ENCODE measurements around the gene F10. TPM values are rescaled to one million over a fixed set of nuclear protein-coding genes. Genes with fewer than 3 reads are reported as not detected.

F10 gene
- total RNA-seq, 2 donors from 2014 or later: 25.5 to 31.5 TPM

GRCh38 chr13:113094410-113094800, 28.2 kb upstream of the F10 start:
- Histone ChIP-seq H3K27ac (no peak overlapping the region), H3K36me3 (peaks cover 5% of the 10 kb centered on the region), H3K27me3 (replicated peaks; ENCODE audit: insufficient read depth) (no peaks in the 10 kb centered on the region), H3K4me1 (ENCODE audit: control insufficient read depth in 1 of 2, low read depth in 2 of 2) (no peaks in the 10 kb centered on the region), H3K4me3 (no peak overlapping the region), H3K9me3 (no peaks in the 10 kb centered on the region)
- ATAC-seq (ENCODE audit: insufficient number of reproducible peaks, low FRiP score, low read depth) (no peak), DNase-seq (ENCODE audit: low spot score) (no peak)
- TF ChIP-seq CTCF (IDR thresholded peaks at IDR 0.05): no peak

GRCh38 chr13:113095146-113096051, 27.2 kb upstream of the F10 start:
- DNase-seq (ENCODE audit: low spot score) (no peak), ATAC-seq (ENCODE audit: insufficient number of reproducible peaks, low FRiP score, low read depth) (no peak)
- H3K36me3 ChIP-seq: no peaks in the 10 kb centered on the region
- H3K9me3 ChIP-seq: no peaks in the 10 kb centered on the region
- H3K27ac ChIP-seq: no peak overlapping the region
- no peaks in the 10 kb centered on the region for H3K4me1 ChIP-seq (ENCODE audit: control insufficient read depth in 1 of 2, low read depth in 2 of 2)
- no peaks in the 10 kb centered on the region for H3K27me3 ChIP-seq (replicated peaks; ENCODE audit: insufficient read depth)
- H3K4me3 ChIP-seq: no peak overlapping the region
- TF ChIP-seq CTCF (IDR thresholded peaks at IDR 0.05): no peak

DNA sequence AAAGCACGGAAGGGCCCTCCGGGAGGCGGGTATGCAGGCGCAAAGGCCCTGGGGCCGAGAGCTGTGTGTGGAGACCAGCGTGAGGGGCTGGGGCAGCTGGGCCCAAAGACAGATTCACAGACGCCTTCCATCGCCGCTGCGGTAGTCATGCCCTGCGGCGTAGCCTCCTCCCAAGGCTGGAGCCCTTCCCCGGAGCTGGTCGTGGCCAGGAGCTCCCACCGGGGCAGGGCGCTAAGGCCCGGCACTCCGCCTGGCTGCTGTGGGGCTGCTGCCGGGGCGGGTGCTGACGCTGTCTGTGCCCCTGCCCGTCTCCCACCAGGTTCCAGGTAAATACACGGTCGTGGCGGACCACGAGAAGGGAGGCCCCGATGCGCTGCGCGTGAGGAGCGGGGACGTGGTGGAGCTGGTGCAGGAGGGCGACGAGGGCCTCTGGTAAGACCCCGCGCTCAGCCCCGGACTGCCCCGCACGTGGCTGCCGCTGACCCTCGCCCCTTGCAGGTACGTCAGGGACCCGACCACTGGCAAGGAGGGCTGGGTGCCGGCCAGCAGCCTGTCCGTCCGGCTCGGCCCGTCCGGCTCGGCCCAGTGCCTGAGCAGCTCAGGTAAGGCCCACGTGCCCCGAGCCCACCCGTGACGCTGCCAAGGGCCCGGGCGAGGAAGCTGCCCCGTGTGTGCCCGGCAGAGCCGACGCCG, 26.4 kb upstream of the F10 start:
- H3K4me3 ChIP-seq: no peak overlapping the region
- no peaks in the 10 kb centered on the region for H3K27me3 ChIP-seq (replicated peaks; ENCODE audit: insufficient read depth)
- ATAC-seq (ENCODE audit: insufficient number of reproducible peaks, low FRiP score, low read depth): no peak
- no peak overlapping the region for H3K27ac ChIP-seq
- TF ChIP-seq CTCF (IDR thresholded peaks at IDR 0.05): no peak
- H3K4me1 ChIP-seq (ENCODE audit: control insufficient read depth in 1 of 2, low read depth in 2 of 2): no peaks in the 10 kb centered on the region
- H3K36me3 ChIP-seq: no peaks in the 10 kb centered on the region
- DNase-seq (ENCODE audit: low spot score): no peak
- H3K9me3 ChIP-seq: no peaks in the 10 kb centered on the region

GRCh38 chr13:113096745-113097305, 25.8 kb upstream of the F10 start:
- Histone ChIP-seq H3K27ac (no peak overlapping the region), H3K27me3 (replicated peaks; ENCODE audit: insufficient read depth) (no peaks in the 10 kb centered on the region), H3K36me3 (no peaks in the 10 kb centered on the region), H3K9me3 (no peaks in the 10 kb centered on the region), H3K4me1 (ENCODE audit: control insufficient read depth in 1 of 2, low read depth in 2 of 2) (no peaks in the 10 kb centered on the region), H3K4me3 (no peak overlapping the region)
- DNase-seq (ENCODE audit: low spot score): no peak
- ATAC-seq (ENCODE audit: insufficient number of reproducible peaks, low FRiP score, low read depth): no peak
- TF ChIP-seq CTCF (IDR thresholded peaks at IDR 0.05): no peak

DNA sequence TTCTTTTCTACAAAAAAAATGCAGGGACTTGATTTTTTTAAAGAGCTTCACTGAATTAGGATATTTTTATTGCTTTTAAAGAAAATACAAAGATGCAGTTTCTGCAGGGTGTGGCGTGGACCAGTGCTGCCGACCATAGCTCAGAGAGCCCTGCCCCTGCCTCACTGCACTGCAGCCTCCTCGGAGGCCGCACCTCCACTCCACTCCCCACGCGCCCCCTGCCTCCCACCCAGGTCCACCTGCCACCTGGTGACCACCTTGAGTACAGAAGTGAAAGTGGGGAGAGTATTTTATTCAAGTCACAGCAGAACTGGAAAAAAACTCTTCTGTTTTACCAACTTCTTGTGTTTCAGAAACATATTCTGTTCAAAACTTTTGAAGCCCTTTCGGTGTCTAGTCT, 24.9 kb upstream of the F10 start:
- ATAC-seq (ENCODE audit: insufficient number of reproducible peaks, low FRiP score, low read depth) (no peak), DNase-seq (ENCODE audit: low spot score) (no peak)
- Histone ChIP-seq H3K27me3 (replicated peaks; ENCODE audit: insufficient read depth) (no peaks in the 10 kb centered on the region), H3K4me1 (ENCODE audit: control insufficient read depth in 1 of 2, low read depth in 2 of 2) (no peaks in the 10 kb centered on the region), H3K36me3 (no peaks in the 10 kb centered on the region), H3K27ac (no peak overlapping the region), H3K4me3 (no peak overlapping the region), H3K9me3 (no peaks in the 10 kb centered on the region)
- no peak for TF ChIP-seq CTCF (IDR thresholded peaks at IDR 0.05)

Data from thoracic aorta (tissue), 2 donors.